ENCODE data around the gene SHROOM1. TPM values are rescaled to one million over a fixed set of nuclear protein-coding genes. Genes with fewer than 3 reads are reported as not detected.

SHROOM1 gene
- total RNA-seq, 1 experiment from 2014 or later = 24.5 TPM

- no peak overlapping the region for H3K4me3 Mint-ChIP-seq (ENCODE audit: low read depth, unreplicated experiment)
- no peaks in the 10 kb centered on the region for H3K9me3 Mint-ChIP-seq (ENCODE audit: low read depth, unreplicated experiment)
- H3K36me3 Mint-ChIP-seq (ENCODE audit: insufficient read depth, unreplicated experiment) = no peaks in the 10 kb centered on the region
- DNase-seq = no peak
- peaks cover 6% of the 10 kb centered on the region for H3K4me1 Mint-ChIP-seq (ENCODE audit: low read depth, unreplicated experiment)
- intact Hi-C loops (cut with micrococcal nuclease; ENCODE audit: unreplicated experiment) = no loop called here
- peaks cover 11% of the 10 kb centered on the region for H3K27me3 Mint-ChIP-seq (ENCODE audit: unreplicated experiment)
- TF ChIP-seq CTCF (IDR thresholded peaks at IDR 0.05; ENCODE audit: unreplicated experiment) = no peak
- BruUV-seq (replicated peaks) = no TSS peak
- CTCF ChIA-PET = no interaction called here
- no peak overlapping the region for H3K27ac Mint-ChIP-seq (ENCODE audit: unreplicated experiment)
Observed at GRCh38 chr5:132785864-132786263, 44.6 kb downstream of the SHROOM1 start.

- no TSS peak for BruUV-seq (replicated peaks)
Observed at GRCh38 chr5:132785365-132785764, 45.1 kb downstream of the SHROOM1 start.

GRCh38 chr5:132782101-132782500 is 48.3 kb downstream of the SHROOM1 start:
- intact Hi-C loops (cut with micrococcal nuclease; ENCODE audit: unreplicated experiment) = no loop called here
- H3K36me3 Mint-ChIP-seq (ENCODE audit: insufficient read depth, unreplicated experiment) = peaks cover 11% of the 10 kb centered on the region
- H3K27ac Mint-ChIP-seq (ENCODE audit: unreplicated experiment) = no peak overlapping the region
- BruUV-seq (replicated peaks) = no TSS peak
- no peak overlapping the region for H3K4me3 Mint-ChIP-seq (ENCODE audit: low read depth, unreplicated experiment)
- CTCF ChIA-PET = no interaction called here
- H3K27me3 Mint-ChIP-seq (ENCODE audit: unreplicated experiment) = peaks cover 9% of the 10 kb centered on the region
- peaks cover 18% of the 10 kb centered on the region for H3K4me1 Mint-ChIP-seq (ENCODE audit: low read depth, unreplicated experiment)
- DNase-seq = no peak
- no peak for TF ChIP-seq CTCF (IDR thresholded peaks at IDR 0.05; ENCODE audit: unreplicated experiment)
- H3K9me3 Mint-ChIP-seq (ENCODE audit: low read depth, unreplicated experiment) = no peaks in the 10 kb centered on the region

More at GRCh38 chr5:132785365-132785764, 45.1 kb downstream of the SHROOM1 start:
- DNase-seq = no peak
- H3K27me3 Mint-ChIP-seq (ENCODE audit: unreplicated experiment) = peaks cover 11% of the 10 kb centered on the region
- no peak overlapping the region for H3K4me3 Mint-ChIP-seq (ENCODE audit: low read depth, unreplicated experiment)
- intact Hi-C loops (cut with micrococcal nuclease; ENCODE audit: unreplicated experiment) = no loop called here
- no peaks in the 10 kb centered on the region for H3K9me3 Mint-ChIP-seq (ENCODE audit: low read depth, unreplicated experiment)
- CTCF ChIA-PET = no interaction called here
- TF ChIP-seq CTCF (IDR thresholded peaks at IDR 0.05; ENCODE audit: unreplicated experiment) = no peak
- H3K36me3 Mint-ChIP-seq (ENCODE audit: insufficient read depth, unreplicated experiment) = no peaks in the 10 kb centered on the region
- H3K27ac Mint-ChIP-seq (ENCODE audit: unreplicated experiment) = no peak overlapping the region
- H3K4me1 Mint-ChIP-seq (ENCODE audit: low read depth, unreplicated experiment) = peaks cover 6% of the 10 kb centered on the region

- Mint-ChIP-seq H3K9me3 (ENCODE audit: low read depth, unreplicated experiment) (no peaks in the 10 kb centered on the region), H3K4me1 (ENCODE audit: low read depth, unreplicated experiment) (peaks cover 18% of the 10 kb centered on the region), H3K36me3 (ENCODE audit: insufficient read depth, unreplicated experiment) (peaks cover 18% of the 10 kb centered on the region), H3K27me3 (ENCODE audit: unreplicated experiment) (peaks cover 9% of the 10 kb centered on the region), H3K4me3 (ENCODE audit: low read depth, unreplicated experiment) (no peak overlapping the region), H3K27ac (ENCODE audit: unreplicated experiment) (no peak overlapping the region)
- DNase-seq = no peak
- no TSS peak for BruUV-seq (replicated peaks)
- TF ChIP-seq CTCF (IDR thresholded peaks at IDR 0.05; ENCODE audit: unreplicated experiment) = no peak
- CTCF ChIA-PET = no interaction called here
- intact Hi-C loops (cut with micrococcal nuclease; ENCODE audit: unreplicated experiment) = no loop called here
Observed at GRCh38 chr5:132781029-132781428, 49.4 kb downstream of the SHROOM1 start.

Measured in Calu3 (cell line).